B cell (primary cell): ENCODE results near the gene LCN1.
"Not testable (repeated sequence)": the region's sequence is repeated elsewhere in the genome, so short reads cannot be mapped to it uniquely, and the experiment has no call there.

ENCODE experiments used
- EZH2 ChIP-seq: IDR thresholded peaks from 2 replicates; pipeline ENCODE4 v1.6.1; 2012; ENCODE audit warnings: borderline replicate concordance, low read depth, mild to moderate bottlenecking, moderate library complexity, low read length; ENCODE audit not compliant: insufficient read depth, poor library complexity, severe bottlenecking
- TF ChIP-seq, protein P1 (sequence below): fragments of 200-600 bp; IDR thresholded peaks from one replicate; pipeline ENCODE4 v1.8.0; 2022; ENCODE audit warnings: antibody characterized with exemption, mild to moderate bottlenecking

DNA sequence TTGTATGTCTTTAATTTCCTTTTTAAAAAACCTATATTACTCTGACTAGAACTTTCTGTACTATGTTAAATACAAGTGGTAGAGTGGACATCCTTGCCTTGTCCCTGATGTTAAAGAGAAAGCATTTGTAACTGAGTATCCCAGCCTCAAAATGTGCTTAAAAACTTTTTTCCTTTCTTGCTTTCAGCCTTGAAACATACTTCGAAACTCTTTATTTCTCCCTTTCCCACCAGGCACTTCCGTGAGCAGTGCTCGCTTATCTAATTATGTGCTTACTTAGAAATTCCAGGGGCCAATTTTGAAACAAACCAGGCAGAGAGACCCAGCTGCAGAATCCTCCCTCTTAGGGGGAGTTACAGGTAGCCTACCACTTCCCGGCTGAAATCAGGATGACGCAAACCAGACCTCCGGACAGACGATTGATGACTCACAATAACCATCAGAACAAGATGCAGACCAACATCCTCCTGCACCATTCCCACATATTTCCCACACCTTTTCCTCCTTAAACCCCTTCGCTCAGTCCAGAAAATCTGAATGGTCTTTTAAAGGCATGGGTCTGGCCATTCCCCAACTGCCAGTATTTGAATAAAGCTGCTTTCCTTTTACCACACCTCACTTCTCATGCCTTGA, 22.1 kb downstream of the LCN1 start:
- TF ChIP-seq, protein P1, sequence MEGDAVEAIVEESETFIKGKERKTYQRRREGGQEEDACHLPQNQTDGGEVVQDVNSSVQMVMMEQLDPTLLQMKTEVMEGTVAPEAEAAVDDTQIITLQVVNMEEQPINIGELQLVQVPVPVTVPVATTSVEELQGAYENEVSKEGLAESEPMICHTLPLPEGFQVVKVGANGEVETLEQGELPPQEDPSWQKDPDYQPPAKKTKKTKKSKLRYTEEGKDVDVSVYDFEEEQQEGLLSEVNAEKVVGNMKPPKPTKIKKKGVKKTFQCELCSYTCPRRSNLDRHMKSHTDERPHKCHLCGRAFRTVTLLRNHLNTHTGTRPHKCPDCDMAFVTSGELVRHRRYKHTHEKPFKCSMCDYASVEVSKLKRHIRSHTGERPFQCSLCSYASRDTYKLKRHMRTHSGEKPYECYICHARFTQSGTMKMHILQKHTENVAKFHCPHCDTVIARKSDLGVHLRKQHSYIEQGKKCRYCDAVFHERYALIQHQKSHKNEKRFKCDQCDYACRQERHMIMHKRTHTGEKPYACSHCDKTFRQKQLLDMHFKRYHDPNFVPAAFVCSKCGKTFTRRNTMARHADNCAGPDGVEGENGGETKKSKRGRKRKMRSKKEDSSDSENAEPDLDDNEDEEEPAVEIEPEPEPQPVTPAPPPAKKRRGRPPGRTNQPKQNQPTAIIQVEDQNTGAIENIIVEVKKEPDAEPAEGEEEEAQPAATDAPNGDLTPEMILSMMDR: not testable (repeated sequence)
- not testable (repeated sequence) for TF ChIP-seq EZH2
